Astrocyte (in vitro differentiated cells and primary cell): ENCODE results near the gene NAB2. TPM values are rescaled to one million over a fixed set of nuclear protein-coding genes. Genes with fewer than 3 reads are reported as not detected.

ENCODE experiments used
- DNase-seq: peaks from one replicate; pipeline ENCODE4 v3.0.0-alpha.2; 2010; ENCODE audit warnings: low read depth
- FAIRE-seq: peaks from 2 replicates; lab custom pipeline; 2011; peaks lifted over from hg19 to GRCh38; lab: Jason Lieb, UNC
- H2AFZ ChIP-seq: 2 replicates; pipeline ENCODE4 v1.6.0; 2012; ENCODE audit warnings: low read depth, low read length, inconsistent platforms
- H3K27ac ChIP-seq: 2 replicates; pipeline ENCODE4 v1.5.1; 2011; ENCODE audit warnings: low read depth, low read length, inconsistent platforms
- H3K27me3 ChIP-seq: 2 replicates; pipeline ENCODE4 v1.6.0; 2011; ENCODE audit warnings: low read length, inconsistent platforms; ENCODE audit not compliant: insufficient read depth
- H3K36me3 ChIP-seq: 2 replicates; pipeline ENCODE4 v1.5.1; 2011; ENCODE audit warnings: low read length, inconsistent platforms; ENCODE audit not compliant: insufficient read depth
- H3K4me1 ChIP-seq: 2 replicates; pipeline ENCODE4 v1.5.1; 2011; ENCODE audit warnings: low read length, inconsistent platforms; ENCODE audit not compliant: insufficient read depth
- H3K4me2 ChIP-seq: 2 replicates; pipeline ENCODE4 v1.6.0; 2012; ENCODE audit warnings: low read length, inconsistent platforms
- H3K4me3 ChIP-seq: 2 replicates; pipeline ENCODE4 v1.5.1; 2011; ENCODE audit warnings: low read depth, mild to moderate bottlenecking, low read length, inconsistent platforms; ENCODE audit not compliant: insufficient read depth
- H3K79me2 ChIP-seq: 2 replicates; pipeline ENCODE4 v1.6.0; 2012; ENCODE audit warnings: mild to moderate bottlenecking, low read length, inconsistent platforms; ENCODE audit not compliant: insufficient read depth
- H3K9ac ChIP-seq: 2 replicates; pipeline ENCODE4 v1.6.0; 2012; ENCODE audit warnings: mild to moderate bottlenecking, low read length, inconsistent platforms
- H3K9me3 ChIP-seq: 2 replicates; pipeline ENCODE4 v1.5.1; 2012; ENCODE audit warnings: low read depth, mild to moderate bottlenecking, low read length, inconsistent platforms; ENCODE audit not compliant: insufficient read depth
- H4K20me1 ChIP-seq: 2 replicates; pipeline ENCODE4 v1.6.0; 2012; ENCODE audit warnings: low read length, inconsistent platforms; ENCODE audit not compliant: insufficient read depth
- H3K27ac Mint-ChIP-seq: one replicate; pipeline ENCODE4 v1.8.0; 2021; ENCODE audit warnings: mild to moderate bottlenecking, mixed read lengths; ENCODE audit not compliant: unreplicated experiment
- H3K27me3 Mint-ChIP-seq: one replicate; pipeline ENCODE4 v1.8.0; 2021; ENCODE audit warnings: low read depth, mixed read lengths; ENCODE audit not compliant: unreplicated experiment
- H3K36me3 Mint-ChIP-seq: one replicate; pipeline ENCODE4 v1.8.0; 2021; ENCODE audit warnings: low read depth, mixed read lengths; ENCODE audit not compliant: unreplicated experiment
- H3K4me1 Mint-ChIP-seq: one replicate; pipeline ENCODE4 v1.8.0; 2021; ENCODE audit warnings: low read depth, mixed read lengths; ENCODE audit not compliant: unreplicated experiment
- H3K4me3 Mint-ChIP-seq: one replicate; pipeline ENCODE4 v1.8.0; 2021; ENCODE audit warnings: mild to moderate bottlenecking, moderate library complexity, mixed read lengths; ENCODE audit not compliant: unreplicated experiment
- H3K9me3 Mint-ChIP-seq: one replicate; pipeline ENCODE4 v1.8.0; 2021; ENCODE audit warnings: mild to moderate bottlenecking, mixed read lengths; ENCODE audit not compliant: unreplicated experiment
- CTCF ChIP-seq: IDR thresholded peaks from 2 replicates; pipeline ENCODE4 v1.5.1; 2011; ENCODE audit warnings: low read depth, mild to moderate bottlenecking, inconsistent platforms, low read length, moderate library complexity; ENCODE audit not compliant: insufficient read depth
- EZH2 ChIP-seq: IDR thresholded peaks from 2 replicates; pipeline ENCODE4 v1.6.1; 2012; ENCODE audit warnings: mild to moderate bottlenecking, low read length, inconsistent platforms; ENCODE audit not compliant: insufficient read depth
- total RNA-seq: library from RNA; stranded (reverse); gene quantifications from 2 replicates; pipeline ENCODE4 v1.2.1, GENCODE V29; 2021

The NAB2 gene
- total RNA-seq, 1 donor from 2014 or later, result 36.6 TPM

- Histone ChIP-seq H3K27ac (no peak overlapping the region), H3K9ac (no peak overlapping the region), H3K36me3 (peaks cover 16% of the 10 kb centered on the region), H3K9me3 (no peaks in the 10 kb centered on the region), H3K4me3 (no peak overlapping the region), H4K20me1 (peaks cover 19% of the 10 kb centered on the region), H3K4me1 (peaks cover 22% of the 10 kb centered on the region), H3K4me2 (no peak overlapping the region), H2AFZ (no peak overlapping the region), H3K79me2 (peaks cover 9% of the 10 kb centered on the region), H3K27me3 (no peaks in the 10 kb centered on the region)
- peaks cover 12% of the 10 kb centered on the region for H3K36me3 Mint-ChIP-seq
- no peaks in the 10 kb centered on the region for H3K9me3 Mint-ChIP-seq
- TF ChIP-seq CTCF, result no peak
- TF ChIP-seq EZH2, result no peak
- peaks cover 34% of the 10 kb centered on the region for H3K4me1 Mint-ChIP-seq
- DNase-seq (no peak), FAIRE-seq (no peak)
- H3K27ac Mint-ChIP-seq, result no peak overlapping the region
- H3K27me3 Mint-ChIP-seq, result no peaks in the 10 kb centered on the region
- no peak overlapping the region for H3K4me3 Mint-ChIP-seq
Measured at GRCh38 chr12:57098546-57098945, 9.6 kb downstream of the NAB2 start.

GRCh38 chr12:57099047-57099714, 10.3 kb downstream of the NAB2 start:
- peaks cover 16% of the 10 kb centered on the region for H4K20me1 ChIP-seq
- Mint-ChIP-seq H3K27ac (no peak overlapping the region), H3K4me1 (peaks cover 30% of the 10 kb centered on the region), H3K36me3 (peaks cover 12% of the 10 kb centered on the region), H3K9me3 (no peaks in the 10 kb centered on the region), H3K27me3 (no peaks in the 10 kb centered on the region), H3K4me3 (no peak overlapping the region)
- no peak for TF ChIP-seq CTCF
- TF ChIP-seq EZH2, result no peak
- DNase-seq (no peak), FAIRE-seq (no peak)
- H3K79me2 ChIP-seq, result peaks cover 5% of the 10 kb centered on the region
- H3K9ac ChIP-seq, result no peak overlapping the region
- no peak overlapping the region for H3K27ac ChIP-seq
- H3K36me3 ChIP-seq, result peaks cover 16% of the 10 kb centered on the region
- no peak overlapping the region for H3K4me3 ChIP-seq
- no peak overlapping the region for H3K4me2 ChIP-seq
- no peak overlapping the region for H2AFZ ChIP-seq
- H3K9me3 ChIP-seq, result no peaks in the 10 kb centered on the region
- no peaks in the 10 kb centered on the region for H3K27me3 ChIP-seq
- H3K4me1 ChIP-seq, result peaks cover 16% of the 10 kb centered on the region

GRCh38 chr12:57099766-57100165, 10.9 kb downstream of the NAB2 start:
- TF ChIP-seq EZH2 (no peak), CTCF (no peak)
- Histone ChIP-seq H3K9me3 (no peaks in the 10 kb centered on the region), H3K79me2 (no peaks in the 10 kb centered on the region), H2AFZ (no peak overlapping the region), H3K36me3 (peaks cover 10% of the 10 kb centered on the region), H3K4me1 (peaks cover 11% of the 10 kb centered on the region), H3K27ac (no peak overlapping the region), H3K4me3 (no peak overlapping the region), H4K20me1 (peaks cover 10% of the 10 kb centered on the region), H3K4me2 (no peak overlapping the region), H3K27me3 (no peaks in the 10 kb centered on the region), H3K9ac (no peak overlapping the region)
- no peak overlapping the region for H3K4me3 Mint-ChIP-seq
- FAIRE-seq (no peak), DNase-seq (no peak)
- no peaks in the 10 kb centered on the region for H3K9me3 Mint-ChIP-seq
- H3K4me1 Mint-ChIP-seq, result peaks cover 24% of the 10 kb centered on the region
- H3K27me3 Mint-ChIP-seq, result no peaks in the 10 kb centered on the region
- no peak overlapping the region for H3K27ac Mint-ChIP-seq
- H3K36me3 Mint-ChIP-seq, result peaks cover 11% of the 10 kb centered on the region
